Measurements from ENCODE around the gene VRTN.

DNA sequence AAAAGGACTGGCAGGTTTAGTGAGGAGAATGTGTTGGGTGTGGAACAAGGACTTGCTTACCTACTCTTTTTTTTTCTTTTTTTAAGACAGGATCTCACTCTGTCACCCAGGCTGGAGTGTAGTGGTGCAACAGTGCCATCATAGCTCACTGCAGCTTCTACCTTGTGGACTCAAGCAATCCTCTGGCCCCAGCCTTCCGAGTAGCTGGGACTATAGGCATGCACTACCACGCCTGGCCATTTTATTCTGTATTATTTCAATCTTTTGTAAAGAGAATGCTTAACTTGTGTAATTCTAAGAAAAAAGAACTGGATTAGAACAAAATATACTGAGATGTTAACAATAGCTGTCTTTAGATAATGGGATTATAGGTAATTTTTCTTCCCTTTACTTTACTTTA lies 1.9 kb upstream of the VRTN start:
- no peak for TF ChIP-seq JUND (IDR thresholded peaks at IDR 0.05; ENCODE audit: borderline replicate concordance, low read depth, low read length)
- no peak for TF ChIP-seq JUND (tag; IDR thresholded peaks at IDR 0.05; ENCODE audit: borderline replicate concordance, low read depth, low read length)
- TF ChIP-seq POLR2A (conservative IDR thresholded peaks at IDR 0.05): no peak
- no peak for TF ChIP-seq TAF1 (IDR thresholded peaks at IDR 0.05; ENCODE audit: control insufficient read depth, extremely low read depth, insufficient read depth, low read length, severe bottlenecking)
- TF ChIP-seq MTA1 (IDR thresholded peaks at IDR 0.05; ENCODE audit: borderline replicate concordance): no peak
- TF ChIP-seq, protein P1, sequence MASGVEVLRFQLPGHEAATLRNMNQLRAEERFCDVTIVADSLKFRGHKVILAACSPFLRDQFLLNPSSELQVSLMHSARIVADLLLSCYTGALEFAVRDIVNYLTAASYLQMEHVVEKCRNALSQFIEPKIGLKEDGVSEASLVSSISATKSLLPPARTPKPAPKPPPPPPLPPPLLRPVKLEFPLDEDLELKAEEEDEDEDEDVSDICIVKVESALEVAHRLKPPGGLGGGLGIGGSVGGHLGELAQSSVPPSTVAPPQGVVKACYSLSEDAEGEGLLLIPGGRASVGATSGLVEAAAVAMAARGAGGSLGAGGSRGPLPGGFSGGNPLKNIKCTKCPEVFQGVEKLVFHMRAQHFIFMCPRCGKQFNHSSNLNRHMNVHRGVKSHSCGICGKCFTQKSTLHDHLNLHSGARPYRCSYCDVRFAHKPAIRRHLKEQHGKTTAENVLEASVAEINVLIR (CRISPR knock-in tag; IDR thresholded peaks at IDR 0.05): no peak
- TF ChIP-seq SMARCC2 (IDR thresholded peaks at IDR 0.05; ENCODE audit: low read depth): no peak
- TF ChIP-seq, protein P2, sequence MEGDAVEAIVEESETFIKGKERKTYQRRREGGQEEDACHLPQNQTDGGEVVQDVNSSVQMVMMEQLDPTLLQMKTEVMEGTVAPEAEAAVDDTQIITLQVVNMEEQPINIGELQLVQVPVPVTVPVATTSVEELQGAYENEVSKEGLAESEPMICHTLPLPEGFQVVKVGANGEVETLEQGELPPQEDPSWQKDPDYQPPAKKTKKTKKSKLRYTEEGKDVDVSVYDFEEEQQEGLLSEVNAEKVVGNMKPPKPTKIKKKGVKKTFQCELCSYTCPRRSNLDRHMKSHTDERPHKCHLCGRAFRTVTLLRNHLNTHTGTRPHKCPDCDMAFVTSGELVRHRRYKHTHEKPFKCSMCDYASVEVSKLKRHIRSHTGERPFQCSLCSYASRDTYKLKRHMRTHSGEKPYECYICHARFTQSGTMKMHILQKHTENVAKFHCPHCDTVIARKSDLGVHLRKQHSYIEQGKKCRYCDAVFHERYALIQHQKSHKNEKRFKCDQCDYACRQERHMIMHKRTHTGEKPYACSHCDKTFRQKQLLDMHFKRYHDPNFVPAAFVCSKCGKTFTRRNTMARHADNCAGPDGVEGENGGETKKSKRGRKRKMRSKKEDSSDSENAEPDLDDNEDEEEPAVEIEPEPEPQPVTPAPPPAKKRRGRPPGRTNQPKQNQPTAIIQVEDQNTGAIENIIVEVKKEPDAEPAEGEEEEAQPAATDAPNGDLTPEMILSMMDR (IDR thresholded peaks at IDR 0.05 in 2 of 3, conservative IDR thresholded peaks at IDR 0.05 in 1 of 3; ENCODE audit: insufficient read depth in 2 of 3, low read depth in 1 of 3, low read length in 3 of 3): no peak
- TF ChIP-seq TCF7L2 (IDR thresholded peaks at IDR 0.05; ENCODE audit: low read depth, low read length): no peak
- no peak for TF ChIP-seq ARHGAP35 (IDR thresholded peaks at IDR 0.05; ENCODE audit: partially characterized antibody)
- no peak for TF ChIP-seq EP300 (IDR thresholded peaks at IDR 0.05; ENCODE audit: low read length)
